GM21515 (cell line): Measurements from ENCODE around the gene SCN3B.

Experiments
- ATAC-seq: cut with Tn5 transposase; IDR thresholded peaks from one replicate; pipeline ENCODE4 v1.9.1; 2021; ENCODE audit not compliant: unreplicated experiment

The SCN3B gene

DNA sequence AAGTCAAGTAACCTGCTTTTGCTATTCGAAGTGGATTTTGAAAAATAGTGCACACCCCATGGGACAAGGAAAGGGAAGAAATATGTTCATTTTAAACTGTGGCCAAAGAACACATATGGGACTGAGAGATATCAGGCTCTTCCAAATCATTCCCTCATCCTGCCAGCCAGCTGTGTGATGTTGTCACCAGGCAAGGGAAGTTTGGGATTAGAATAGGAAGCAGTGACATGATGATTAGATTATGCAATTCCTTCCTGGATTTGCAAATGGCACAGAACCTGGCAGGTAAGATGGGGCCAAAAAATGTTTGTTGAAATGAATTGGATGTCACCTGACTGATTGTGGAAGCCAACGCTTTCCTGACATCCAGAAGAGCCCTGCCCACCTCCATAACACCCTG lies 4.9 kb upstream of the SCN3B start:
- no peak for ATAC-seq

GRCh38 chr11:123653827-123654565 lies 428 bp downstream of the SCN3B start:
- no peak for ATAC-seq

- ATAC-seq, result no peak
Observed at GRCh38 chr11:123653483-123653826, 969 bp downstream of the SCN3B start.

- no peak for ATAC-seq
Observed at GRCh38 chr11:123652599-123652998, 1.8 kb downstream of the SCN3B start.

DNA sequence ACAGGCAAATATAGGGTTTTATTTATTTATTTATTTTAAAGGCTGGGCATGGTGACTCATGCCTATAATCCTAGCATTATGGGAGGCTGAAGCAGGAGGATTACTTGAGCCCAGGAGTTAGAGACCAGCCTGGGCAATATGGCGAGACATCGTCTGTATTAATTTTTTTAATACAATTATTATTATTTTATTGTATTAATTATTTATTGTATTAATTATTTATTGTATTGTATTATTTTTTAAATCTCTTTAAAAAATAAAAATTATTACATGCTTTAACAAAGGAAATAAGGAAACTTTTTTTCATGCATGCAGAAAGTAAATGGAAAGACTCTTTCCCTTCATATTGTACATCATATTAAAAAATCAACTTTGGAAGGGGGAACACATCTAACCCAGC lies 3.5 kb downstream of the SCN3B start:
- no peak for ATAC-seq

GRCh38 chr11:123645286-123645975 lies 9.0 kb downstream of the SCN3B start:
- no peak for ATAC-seq

GRCh38 chr11:123642435-123642834 lies 12.0 kb downstream of the SCN3B start:
- no peak for ATAC-seq

DNA sequence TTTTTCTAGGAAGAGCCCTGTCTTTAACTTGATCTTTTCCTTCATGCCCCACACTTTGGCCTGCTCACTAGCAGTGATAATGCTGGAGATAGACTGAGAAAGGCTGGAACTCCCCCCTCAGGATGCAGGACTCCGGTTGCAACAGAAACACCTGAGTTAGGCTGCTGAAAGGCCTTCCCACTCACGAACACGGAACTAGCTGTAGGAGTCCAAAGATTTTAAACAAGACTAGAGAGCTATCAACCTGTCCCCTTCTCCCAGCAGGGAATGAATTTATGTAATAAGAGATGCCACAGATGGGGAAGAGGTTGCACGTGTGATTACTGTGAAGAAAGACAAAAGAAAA lies 13.0 kb downstream of the SCN3B start:
- ATAC-seq, result no peak

GRCh38 chr11:123640677-123641494 lies 13.5 kb downstream of the SCN3B start:
- peak; percentile 80 for ATAC-seq

DNA sequence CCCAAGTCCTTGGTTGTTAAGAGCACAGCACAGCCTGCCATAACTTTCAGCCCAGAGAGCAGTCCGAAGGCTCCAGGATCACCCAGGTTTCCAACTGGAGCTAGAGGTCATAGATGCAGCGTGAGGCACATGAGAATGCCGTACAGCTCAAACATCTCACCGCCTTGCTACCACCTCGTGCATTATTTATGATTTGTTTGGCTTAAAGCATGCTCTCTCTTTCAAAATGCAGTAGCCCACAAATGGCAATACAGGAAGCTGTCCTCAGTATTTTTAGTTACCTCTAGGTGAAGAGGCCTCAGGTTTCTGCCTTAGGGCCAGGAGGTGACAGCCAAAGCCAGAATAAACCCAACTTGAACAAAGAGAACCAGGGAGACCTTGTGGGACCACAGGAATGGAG lies 14.4 kb downstream of the SCN3B start:
- no peak for ATAC-seq

DNA sequence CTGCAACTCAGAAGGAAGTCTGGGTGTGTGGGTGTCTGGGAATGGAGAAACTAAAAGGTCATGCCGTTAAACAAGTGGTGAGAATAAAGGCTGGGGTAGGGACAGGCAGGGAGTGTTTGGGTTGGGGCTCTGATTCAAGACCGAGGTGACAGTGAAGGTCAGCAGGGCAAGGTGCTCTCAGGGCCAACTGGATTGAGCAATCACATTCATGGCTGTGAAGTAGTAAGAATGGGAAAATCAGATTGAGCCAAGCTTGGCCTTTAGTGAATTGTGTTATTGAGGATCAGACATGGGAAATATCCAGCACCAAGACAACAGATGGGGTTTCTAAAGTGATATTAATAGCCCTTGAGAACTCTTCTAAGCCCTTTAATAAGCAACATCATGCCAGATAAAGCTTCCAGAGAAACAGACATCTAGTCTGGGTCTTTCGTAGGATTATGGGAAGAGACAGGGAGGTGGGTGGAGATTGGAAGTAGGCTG lies 24.3 kb downstream of the SCN3B start:
- no peak for ATAC-seq

DNA sequence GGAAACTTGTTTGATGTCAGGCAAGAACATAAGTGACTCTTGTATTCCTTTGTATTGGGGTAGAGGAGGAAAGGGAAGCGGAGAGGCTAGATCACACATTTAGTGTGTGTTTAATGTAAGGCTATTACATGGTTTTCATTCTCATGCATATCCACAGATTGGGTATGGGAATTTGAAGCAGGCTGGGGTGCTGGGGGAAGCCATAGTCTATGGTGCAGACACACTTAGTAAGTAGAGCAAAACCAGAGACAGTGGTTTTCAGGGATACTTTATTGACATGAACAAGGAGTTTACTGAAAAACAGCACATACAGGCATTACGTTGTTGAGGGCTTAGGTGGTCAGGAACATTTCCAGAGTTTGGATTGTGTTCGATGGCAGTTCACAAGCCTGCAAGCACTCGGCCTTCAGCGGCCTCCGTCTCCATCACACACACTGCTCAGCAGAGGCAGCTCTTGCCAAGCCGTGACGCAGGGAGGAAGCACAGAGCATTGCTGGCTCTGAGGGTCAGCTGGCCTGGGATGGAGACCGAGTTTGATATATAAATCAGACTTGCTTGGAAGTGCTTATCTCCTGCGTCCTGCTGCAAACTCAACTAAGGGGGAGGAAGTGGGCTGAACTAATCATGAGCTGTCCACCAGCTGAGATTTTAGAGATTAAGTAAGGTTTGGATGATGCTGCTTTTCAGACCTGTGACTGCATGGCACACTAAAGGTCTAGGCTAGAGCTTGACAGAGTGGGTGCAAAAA lies 25.3 kb downstream of the SCN3B start:
- ATAC-seq, result no peak

GRCh38 chr11:123624974-123625373 lies 29.4 kb downstream of the SCN3B start:
- no peak for ATAC-seq

GRCh38 chr11:123622576-123622975 lies 31.8 kb downstream of the SCN3B start:
- ATAC-seq, result no peak

- no peak for ATAC-seq
Observed at GRCh38 chr11:123616505-123617198, 37.8 kb downstream of the SCN3B start.

DNA sequence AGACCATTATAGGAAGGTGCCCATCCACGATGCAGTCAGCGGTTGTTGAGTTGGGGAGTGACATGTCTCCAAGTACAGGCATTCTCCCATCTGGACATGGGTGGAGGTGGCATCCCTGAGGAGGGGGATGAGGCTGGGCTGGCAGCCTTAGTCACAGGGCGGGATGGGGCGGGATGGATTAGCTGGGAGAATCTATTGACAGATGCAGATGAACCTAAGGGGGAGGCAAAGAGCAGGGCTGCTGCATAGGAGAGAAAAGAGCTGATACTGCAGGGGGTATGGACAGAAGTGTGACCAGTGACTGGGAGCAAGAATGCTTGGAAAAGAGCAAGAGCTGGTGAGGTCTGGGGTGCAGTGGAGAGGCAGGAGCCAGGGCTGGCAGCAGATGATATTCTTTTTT lies 42.7 kb downstream of the SCN3B start:
- no peak for ATAC-seq

- ATAC-seq, result no peak
Observed at GRCh38 chr11:123608945-123609344, 45.5 kb downstream of the SCN3B start.

- ATAC-seq, result no peak
Observed at GRCh38 chr11:123608371-123608770, 46.1 kb downstream of the SCN3B start.

DNA sequence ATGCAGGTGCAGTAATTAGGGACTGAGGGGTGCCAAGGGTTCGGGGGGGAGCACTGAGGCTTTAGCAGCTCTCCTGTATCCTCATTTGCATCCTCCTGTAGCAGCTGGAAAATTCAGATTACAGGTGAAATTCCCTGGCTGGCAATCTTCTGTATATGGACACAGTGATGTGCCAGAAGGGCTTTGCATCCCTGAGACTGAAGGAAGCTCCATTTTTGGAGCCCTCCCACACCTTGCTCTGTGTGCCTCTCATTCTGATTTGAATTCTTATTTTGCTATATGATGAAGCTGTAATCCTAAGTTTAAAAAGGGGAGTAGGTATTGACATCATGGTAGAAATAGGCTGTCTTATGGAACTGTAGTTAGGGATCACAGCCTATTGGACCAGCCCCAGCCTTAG lies 46.6 kb downstream of the SCN3B start:
- no peak for ATAC-seq

- ATAC-seq, result no peak
Observed at GRCh38 chr11:123603666-123604065, 50.8 kb downstream of the SCN3B start.

GRCh38 chr11:123601743-123602142 lies 52.7 kb downstream of the SCN3B start:
- no peak for ATAC-seq
